HEK293T (cell line): Measurements from ENCODE around the gene NOL4L.

ENCODE experiments used
- ELF4 ChIP-seq: fragments of 450-650 bp; IDR thresholded peaks from 2 replicates; pipeline ENCODE4 v1.6.1; 2017; ENCODE audit warnings: antibody characterized with exemption
- FOXA1 ChIP-seq: fragments of 450-650 bp; IDR thresholded peaks from 2 replicates; pipeline ENCODE4 v1.6.1; 2016; ENCODE audit warnings: mild to moderate bottlenecking
- FOXK2 ChIP-seq: fragments of 450-650 bp; IDR thresholded peaks from 2 replicates; pipeline ENCODE4 v1.6.1; 2016; ENCODE audit warnings: mild to moderate bottlenecking
- L3MBTL2 ChIP-seq: fragments of 450-650 bp; conservative IDR thresholded peaks from 2 replicates; pipeline ENCODE4 v1.6.1; 2016; ENCODE audit warnings: mild to moderate bottlenecking
- SP1 ChIP-seq: fragments of 450-650 bp; IDR thresholded peaks from 2 replicates; pipeline ENCODE4 v1.6.1; 2017
- TARDBP ChIP-seq: fragments of 450-650 bp; IDR thresholded peaks from 2 replicates; pipeline ENCODE4 v1.6.1; 2016

GRCh38 chr20:32521780-32522525, 63.2 kb downstream of the NOL4L start:
- TF ChIP-seq ELF4 (no peak), L3MBTL2 (no peak), FOXK2 (no peak), TARDBP (no peak), SP1 (no peak), FOXA1 (no peak)
